Suprapubic skin (tissue), 4 donors: ENCODE measurements around the gene TAF10.

Source experiments
- CTCF ChIP-seq, 2 donors: fragments of 200-600 bp in 1 of 2; fragments of 450-650 bp in 1 of 2; sonication (generic) in 1 of 2; IDR thresholded peaks; one replicate each; pipeline ENCODE4 v1.5.1; 2016 to 2019; ENCODE audit warnings: antibody characterized with exemption in 2 of 2, mild to moderate bottlenecking in 1 of 2, moderate library complexity in 1 of 2
- POLR2A ChIP-seq, 2 donors: fragments of 450-650 bp; IDR thresholded peaks; one replicate each; pipeline ENCODE4 v1.6.1; 2017; ENCODE audit warnings: antibody characterized with exemption in 2 of 2, mild to moderate bottlenecking in 2 of 2, moderate library complexity in 2 of 2
- POLR2AphosphoS5 ChIP-seq, 3 donors: sonication (generic); formaldehyde crosslinking; IDR thresholded peaks; one replicate each; pipeline ENCODE4 v1.6.1; 2017; ENCODE audit warnings: antibody characterized with exemption in 3 of 3

DNA sequence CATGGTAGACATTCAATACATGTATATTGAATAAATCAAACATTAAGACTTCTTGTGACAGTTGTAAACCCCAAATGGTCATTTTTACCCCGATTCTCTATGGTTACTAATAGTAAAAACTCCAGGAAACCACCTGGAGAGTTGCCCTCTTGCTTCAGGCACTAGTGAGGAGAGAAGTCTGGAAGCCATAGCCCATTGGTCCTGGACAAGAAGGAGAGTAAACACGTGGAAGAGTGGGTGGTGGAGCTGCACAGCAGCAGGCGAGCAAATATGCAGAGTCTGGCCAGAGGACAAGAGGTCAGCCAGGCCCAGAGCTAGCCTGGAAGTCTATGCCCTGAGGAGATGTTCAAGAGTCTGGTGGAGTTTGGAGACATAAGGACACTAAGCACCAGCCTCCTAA lies 25.9 kb upstream of the TAF10 start:
- TF ChIP-seq CTCF (IDR thresholded peaks at IDR 0.05) (no peak), POLR2A (IDR thresholded peaks at IDR 0.05) (no peak), POLR2AphosphoS5 (IDR thresholded peaks at IDR 0.05) (no peak)
